HepG2 (cell line): Measurements from ENCODE around the gene CST8. TPM values are rescaled to one million over a fixed set of nuclear protein-coding genes. Genes with fewer than 3 reads are reported as not detected.

Experiments
- ATF6 ChIP-seq: sonication (generic); formaldehyde crosslinking; conservative IDR thresholded peaks from 2 replicates; pipeline ENCODE4 v1.4.0; 2020; ENCODE audit warnings: missing genetic modification reagents
- ATM ChIP-seq: fragments of 450-650 bp; IDR thresholded peaks from 2 replicates; pipeline ENCODE4 v1.7.1; 2017; ENCODE audit warnings: mild to moderate bottlenecking, borderline replicate concordance
- CREB1 ChIP-seq, 2 experiments: fragments of 450-650 bp in 1 of 2; IDR thresholded peaks; 2 replicates each; pipeline ENCODE4 v1.6.1; 2016 to 2017; ENCODE audit warnings: control low read depth in 1 of 2, mild to moderate bottlenecking in 1 of 2, missing compliant biosample characterization in 1 of 2, missing genetic modification characterization in 1 of 2
- KDM2A ChIP-seq: sonication (generic); formaldehyde crosslinking; IDR thresholded peaks from 2 replicates; pipeline ENCODE4 v1.4.0; 2020; ENCODE audit warnings: low read depth, missing genetic modification reagents, borderline replicate concordance
- RARG ChIP-seq: sonication (generic); formaldehyde crosslinking; IDR thresholded peaks from 2 replicates; pipeline ENCODE4 v1.4.0; 2020; ENCODE audit warnings: low read depth, mild to moderate bottlenecking, missing genetic modification reagents
- SIX1 ChIP-seq: sonication (generic); formaldehyde crosslinking; IDR thresholded peaks from 2 replicates; pipeline ENCODE4 v1.4.0; 2020; ENCODE audit warnings: missing genetic modification reagents, borderline replicate concordance
- SOX5 ChIP-seq: IDR thresholded peaks from 2 replicates; pipeline ENCODE4 v1.6.1; 2016; ENCODE audit warnings: borderline replicate concordance
- ZNF362 ChIP-seq: sonication (generic); formaldehyde crosslinking; IDR thresholded peaks from 2 replicates; pipeline ENCODE4 v1.4.0; 2020; ENCODE audit warnings: missing genetic modification reagents, mild to moderate bottlenecking, borderline replicate concordance
- ZNF629 ChIP-seq: sonication (generic); formaldehyde crosslinking; conservative IDR thresholded peaks from 2 replicates; pipeline ENCODE4 v1.5.0; 2020; ENCODE audit warnings: missing genetic modification reagents
- ZNF737 ChIP-seq: sonication (generic); formaldehyde crosslinking; IDR thresholded peaks from 2 replicates; pipeline ENCODE4 v1.5.0; 2020; ENCODE audit warnings: missing genetic modification reagents, mild to moderate bottlenecking, borderline replicate concordance
- ZNF75D ChIP-seq: sonication (generic); formaldehyde crosslinking; IDR thresholded peaks from 2 replicates; pipeline ENCODE4 v1.8.1; 2023; ENCODE audit warnings: missing genetic modification reagents, mild to moderate bottlenecking, borderline replicate concordance
- polyA plus RNA-seq, 8 experiments: library from polyadenylated mRNA; depleted of rRNA in 3 of 8; stranded (reverse) in 7 of 8; unstranded in 1 of 8; fragments of >200 nt; fragmentation: Illumina TruSeq in 4 of 8; extraction: Trizol in 4 of 8; gene quantifications; 2 replicates each; pipeline versions ENCODE4 v1.2.1 to v1.2.3, GENCODE V29; 2011 to 2016; ENCODE audit warnings: low read depth in 4 of 8, missing spikeins in 1 of 8, mixed read lengths in 1 of 8; ENCODE audit not compliant: insufficient read depth in 1 of 8
- total RNA-seq, 5 experiments: library from RNA; depleted of rRNA; stranded (reverse); fragments of >200 nt; fragmentation: Illumina TruSeq; extraction: Trizol; gene quantifications; 2 replicates each; pipeline ENCODE4 v1.2.3, GENCODE V29; 2016; ENCODE audit warnings: low read depth in 1 of 5
- TF ChIP-seq, protein P1 (sequence below): sonication (generic); formaldehyde crosslinking; IDR thresholded peaks from 2 replicates; pipeline ENCODE4 v1.4.0; 2020; ENCODE audit warnings: missing genetic modification reagents
- TF ChIP-seq, protein P2 (sequence below): sonication (generic); formaldehyde crosslinking; IDR thresholded peaks from 2 replicates; pipeline ENCODE4 v1.5.1; 2020; ENCODE audit warnings: mild to moderate bottlenecking, missing genetic modification reagents, borderline replicate concordance

Gene CST8
- total and polyA plus RNA-seq, 2 of the 13 experiments (the other 11 are each of a cell fraction or from before 2014, with no cell fraction given), result not detected

DNA sequence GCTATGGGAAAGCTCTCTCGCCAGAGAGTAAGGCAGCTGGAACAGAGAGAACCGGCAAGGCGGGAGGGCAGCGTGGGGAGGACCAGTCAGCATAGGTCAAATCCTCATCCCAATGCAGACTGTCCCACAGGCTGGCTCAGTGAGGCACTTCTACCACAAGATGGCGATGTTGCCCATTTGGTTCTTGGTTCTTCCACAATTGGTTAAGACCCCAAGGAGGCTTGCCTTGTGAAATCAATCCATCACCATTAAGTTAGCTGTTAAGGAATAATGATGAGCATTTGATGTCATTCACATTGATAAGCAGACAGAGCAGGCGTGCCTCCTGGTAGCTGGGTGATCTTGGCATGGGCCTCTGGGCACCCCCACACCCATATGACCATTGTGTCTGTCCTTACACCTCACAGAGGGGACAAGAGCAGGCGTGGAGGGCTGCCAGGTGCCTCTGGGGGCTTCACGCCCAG is 49.0 kb upstream of the CST8 start (continued):
- TF ChIP-seq, protein P1, sequence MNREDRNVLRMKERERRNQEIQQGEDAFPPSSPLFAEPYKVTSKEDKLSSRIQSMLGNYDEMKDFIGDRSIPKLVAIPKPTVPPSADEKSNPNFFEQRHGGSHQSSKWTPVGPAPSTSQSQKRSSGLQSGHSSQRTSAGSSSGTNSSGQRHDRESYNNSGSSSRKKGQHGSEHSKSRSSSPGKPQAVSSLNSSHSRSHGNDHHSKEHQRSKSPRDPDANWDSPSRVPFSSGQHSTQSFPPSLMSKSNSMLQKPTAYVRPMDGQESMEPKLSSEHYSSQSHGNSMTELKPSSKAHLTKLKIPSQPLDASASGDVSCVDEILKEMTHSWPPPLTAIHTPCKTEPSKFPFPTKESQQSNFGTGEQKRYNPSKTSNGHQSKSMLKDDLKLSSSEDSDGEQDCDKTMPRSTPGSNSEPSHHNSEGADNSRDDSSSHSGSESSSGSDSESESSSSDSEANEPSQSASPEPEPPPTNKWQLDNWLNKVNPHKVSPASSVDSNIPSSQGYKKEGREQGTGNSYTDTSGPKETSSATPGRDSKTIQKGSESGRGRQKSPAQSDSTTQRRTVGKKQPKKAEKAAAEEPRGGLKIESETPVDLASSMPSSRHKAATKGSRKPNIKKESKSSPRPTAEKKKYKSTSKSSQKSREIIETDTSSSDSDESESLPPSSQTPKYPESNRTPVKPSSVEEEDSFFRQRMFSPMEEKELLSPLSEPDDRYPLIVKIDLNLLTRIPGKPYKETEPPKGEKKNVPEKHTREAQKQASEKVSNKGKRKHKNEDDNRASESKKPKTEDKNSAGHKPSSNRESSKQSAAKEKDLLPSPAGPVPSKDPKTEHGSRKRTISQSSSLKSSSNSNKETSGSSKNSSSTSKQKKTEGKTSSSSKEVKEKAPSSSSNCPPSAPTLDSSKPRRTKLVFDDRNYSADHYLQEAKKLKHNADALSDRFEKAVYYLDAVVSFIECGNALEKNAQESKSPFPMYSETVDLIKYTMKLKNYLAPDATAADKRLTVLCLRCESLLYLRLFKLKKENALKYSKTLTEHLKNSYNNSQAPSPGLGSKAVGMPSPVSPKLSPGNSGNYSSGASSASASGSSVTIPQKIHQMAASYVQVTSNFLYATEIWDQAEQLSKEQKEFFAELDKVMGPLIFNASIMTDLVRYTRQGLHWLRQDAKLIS (CRISPR knock-in tag), result no peak
- TF ChIP-seq ATM (no peak), RARG (CRISPR knock-in tag) (no peak), ZNF75D (CRISPR knock-in tag) (no peak), ZNF629 (no peak), ZNF737 (CRISPR knock-in tag) (no peak), ZNF362 (no peak), CREB1 (IDR thresholded peaks at IDR 0.05) (no peak), CREB1 (CRISPR knock-in tag; IDR thresholded peaks at IDR 0.05) (no peak), SIX1 (CRISPR knock-in tag) (no peak), KDM2A (CRISPR knock-in tag) (peak; percentile 76), SOX5 (CRISPR knock-in tag) (peak; percentile 22; the same call in 1 of the 2 replicates), ATF6 (CRISPR knock-in tag) (0 out of 2 replicates have a peak, but pooled peaks have one; percentile 41)
- TF ChIP-seq, protein P2, sequence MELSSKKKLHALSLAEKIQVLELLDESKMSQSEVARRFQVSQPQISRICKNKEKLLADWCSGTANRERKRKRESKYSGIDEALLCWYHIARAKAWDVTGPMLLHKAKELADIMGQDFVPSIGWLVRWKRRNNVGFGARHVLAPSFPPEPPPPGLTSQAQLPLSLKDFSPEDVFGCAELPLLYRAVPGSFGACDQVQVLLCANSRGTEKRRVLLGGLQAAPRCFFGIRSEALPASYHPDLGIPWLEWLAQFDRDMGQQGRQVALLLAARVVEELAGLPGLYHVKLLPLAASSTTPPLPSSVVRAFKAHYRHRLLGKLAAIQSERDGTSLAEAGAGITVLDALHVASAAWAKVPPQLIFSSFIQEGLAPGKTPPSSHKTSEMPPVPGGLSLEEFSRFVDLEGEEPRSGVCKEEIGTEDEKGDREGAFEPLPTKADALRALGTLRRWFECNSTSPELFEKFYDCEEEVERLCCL (CRISPR knock-in tag), result no peak
